Left kidney (tissue), 2 donors: ENCODE data around the gene TBXA2R. TPM values are rescaled to one million over a fixed set of nuclear protein-coding genes. Genes with fewer than 3 reads are reported as not detected.

Source experiments
- DNase-seq: peaks from one replicate; pipeline ENCODE4 v3.0.0-alpha.2; 2013
- polyA plus RNA-seq: library from polyadenylated mRNA; unstranded; fragments of 120-200 nt; gene quantifications from one replicate; pipeline ENCODE4 v1.2.1, GENCODE V29; 2013; ENCODE audit not compliant: insufficient read length

TBXA2R gene
- polyA plus RNA-seq, 1 donor, result 2.2 TPM

- no peak for DNase-seq
Measured at GRCh38 chr19:3555653-3556422, 50.8 kb downstream of the TBXA2R start.

GRCh38 chr19:3554254-3555083 lies 52.2 kb downstream of the TBXA2R start:
- DNase-seq, result no peak

GRCh38 chr19:3551792-3552095 lies 54.9 kb downstream of the TBXA2R start:
- no peak for DNase-seq

DNA sequence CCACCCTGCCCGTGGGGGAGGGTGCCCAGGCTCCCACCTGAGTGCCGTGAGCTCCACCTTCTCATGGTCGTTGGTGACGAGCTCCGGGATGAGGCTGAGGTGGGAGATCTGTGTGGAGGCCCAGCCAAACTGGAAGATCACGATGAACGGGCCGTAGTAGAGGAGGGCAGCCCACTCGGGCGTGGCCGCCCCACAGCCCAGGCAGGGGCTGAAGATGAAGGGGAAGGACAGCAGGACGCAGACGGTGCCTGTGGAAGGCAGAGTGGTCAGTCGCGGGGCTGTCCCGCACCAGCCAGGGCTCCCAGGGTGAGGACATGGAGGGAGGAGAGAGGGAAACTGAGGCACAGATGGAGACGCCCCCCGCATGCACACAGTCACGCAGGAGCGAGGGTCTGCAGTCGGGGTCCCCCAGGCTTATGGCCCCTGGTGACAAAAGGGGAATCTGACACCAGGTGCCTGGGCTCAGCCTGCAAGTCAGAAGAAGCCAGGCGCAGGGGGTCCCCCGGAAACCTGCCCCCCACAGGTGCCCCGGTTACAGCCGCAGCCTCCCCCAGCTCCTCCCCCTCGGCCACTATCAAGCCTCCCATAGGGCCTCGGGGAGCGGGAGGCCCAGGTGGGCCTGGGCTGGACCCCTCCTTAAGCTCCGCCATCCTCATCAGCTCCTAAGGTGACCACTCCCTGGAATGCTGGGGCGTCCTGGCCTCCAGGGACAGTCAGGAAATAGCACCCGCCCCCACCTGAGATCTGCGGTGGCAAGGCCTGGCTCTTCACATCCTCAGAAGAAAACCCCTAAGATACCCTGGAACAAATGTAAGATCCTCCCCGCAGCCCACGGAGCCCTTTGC lies 55.5 kb downstream of the TBXA2R start:
- DNase-seq, result no peak

DNA sequence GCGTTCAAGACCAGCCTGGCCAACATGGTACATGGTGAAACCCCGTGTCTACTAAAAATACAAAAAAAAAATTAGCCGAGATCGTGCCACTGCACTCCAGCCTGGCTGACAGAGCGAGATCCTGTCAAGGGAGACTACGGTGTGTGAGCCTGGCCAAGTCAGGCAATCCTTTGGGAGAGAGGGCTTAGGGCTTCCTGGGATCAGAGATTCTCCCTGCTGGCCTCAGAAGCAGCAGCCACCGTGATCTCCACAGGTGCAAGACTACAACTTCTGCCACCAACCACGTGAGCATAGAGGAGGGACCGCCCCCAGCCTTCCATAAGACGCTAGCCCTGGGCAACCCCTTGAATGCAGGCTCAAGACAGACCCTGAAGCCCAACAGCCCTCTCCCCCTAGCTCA lies 56.9 kb downstream of the TBXA2R start:
- no peak for DNase-seq

DNA sequence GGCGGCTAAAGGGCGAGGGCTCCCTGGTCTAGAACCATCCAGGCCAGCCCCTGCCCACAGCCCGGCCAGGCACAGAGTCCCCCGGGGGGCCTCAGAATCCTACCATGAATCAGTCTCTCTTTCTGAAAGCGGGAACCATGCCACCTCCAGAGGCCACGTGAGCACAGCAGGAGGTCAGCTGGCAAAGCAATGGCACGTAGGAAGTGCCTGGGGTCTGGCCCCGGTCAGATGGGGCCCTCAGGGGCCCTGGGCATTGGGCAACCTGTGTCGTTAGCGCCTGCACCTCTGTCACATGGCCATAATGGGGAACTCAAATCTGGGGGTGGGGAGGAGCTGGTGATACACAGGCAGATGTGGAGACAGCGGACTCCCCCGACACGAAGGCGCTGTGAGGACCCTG lies 58.1 kb downstream of the TBXA2R start:
- DNase-seq, result no peak

DNA sequence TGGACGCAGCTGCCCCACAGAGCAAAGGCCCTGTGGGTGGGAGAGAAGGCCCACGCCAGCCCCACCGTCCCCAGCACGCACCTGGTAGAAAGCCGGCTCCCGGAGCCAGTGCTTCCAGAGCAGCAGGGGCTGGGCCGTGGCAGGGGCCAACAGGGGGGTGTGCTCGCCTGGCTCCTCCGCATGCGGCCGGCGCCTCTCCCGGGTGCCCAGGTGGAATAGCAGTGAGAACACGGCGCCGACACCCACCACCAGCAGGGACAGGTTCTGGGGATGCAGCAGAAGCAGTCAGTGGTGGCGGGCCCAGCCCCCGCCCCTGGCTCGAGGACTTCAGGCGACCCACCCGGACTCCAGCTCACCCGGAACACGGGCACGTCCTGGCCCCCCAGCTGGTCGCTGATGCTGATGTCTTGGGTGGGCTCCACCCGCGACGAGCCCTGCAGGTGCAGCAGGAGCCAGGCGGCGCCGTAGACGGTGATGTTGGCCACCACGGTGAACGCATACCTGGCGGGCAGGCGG lies 58.9 kb downstream of the TBXA2R start:
- DNase-seq, result no peak

DNA sequence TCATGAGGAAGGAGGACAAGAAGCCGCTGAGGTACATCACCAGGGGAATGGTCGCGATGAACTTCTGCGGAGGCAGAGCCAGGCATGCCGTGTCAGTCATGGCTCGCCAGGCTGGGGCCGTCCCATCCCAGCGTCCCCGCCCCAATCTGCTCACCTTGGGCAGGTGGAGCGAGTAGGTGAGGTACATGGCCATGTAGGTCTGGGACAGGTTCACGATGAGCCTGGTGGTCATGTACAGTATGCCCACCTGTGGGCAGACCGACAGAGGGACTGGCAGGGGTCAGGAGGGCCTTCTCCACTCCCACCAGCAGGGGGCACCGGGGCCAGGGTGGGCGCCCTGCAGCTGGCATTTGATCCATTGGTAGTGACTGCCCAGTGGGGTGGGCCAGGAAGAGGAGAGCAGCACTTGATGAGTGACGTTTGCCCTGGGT lies 59.4 kb downstream of the TBXA2R start:
- no peak for DNase-seq

GRCh38 chr19:3546119-3546518 lies 60.6 kb downstream of the TBXA2R start:
- no peak for DNase-seq

DNA sequence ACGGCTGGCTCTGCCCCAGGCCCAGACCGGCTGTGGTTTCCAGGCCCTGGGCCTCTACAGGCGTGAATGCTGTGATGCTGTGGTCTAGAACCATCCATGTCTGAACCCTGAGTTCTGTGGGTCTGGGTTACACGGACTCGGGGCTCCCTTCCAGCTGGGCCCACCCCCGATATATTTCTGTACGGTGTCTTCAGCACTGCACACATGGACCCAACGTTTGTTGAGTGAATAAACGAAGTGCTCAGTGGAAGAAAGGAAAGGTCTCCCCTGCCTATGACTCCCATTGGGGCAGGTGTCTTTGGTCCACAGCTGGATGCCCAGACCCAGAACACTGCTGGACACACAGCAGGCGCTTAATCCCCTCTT lies 61.0 kb downstream of the TBXA2R start:
- DNase-seq, result no peak

DNA sequence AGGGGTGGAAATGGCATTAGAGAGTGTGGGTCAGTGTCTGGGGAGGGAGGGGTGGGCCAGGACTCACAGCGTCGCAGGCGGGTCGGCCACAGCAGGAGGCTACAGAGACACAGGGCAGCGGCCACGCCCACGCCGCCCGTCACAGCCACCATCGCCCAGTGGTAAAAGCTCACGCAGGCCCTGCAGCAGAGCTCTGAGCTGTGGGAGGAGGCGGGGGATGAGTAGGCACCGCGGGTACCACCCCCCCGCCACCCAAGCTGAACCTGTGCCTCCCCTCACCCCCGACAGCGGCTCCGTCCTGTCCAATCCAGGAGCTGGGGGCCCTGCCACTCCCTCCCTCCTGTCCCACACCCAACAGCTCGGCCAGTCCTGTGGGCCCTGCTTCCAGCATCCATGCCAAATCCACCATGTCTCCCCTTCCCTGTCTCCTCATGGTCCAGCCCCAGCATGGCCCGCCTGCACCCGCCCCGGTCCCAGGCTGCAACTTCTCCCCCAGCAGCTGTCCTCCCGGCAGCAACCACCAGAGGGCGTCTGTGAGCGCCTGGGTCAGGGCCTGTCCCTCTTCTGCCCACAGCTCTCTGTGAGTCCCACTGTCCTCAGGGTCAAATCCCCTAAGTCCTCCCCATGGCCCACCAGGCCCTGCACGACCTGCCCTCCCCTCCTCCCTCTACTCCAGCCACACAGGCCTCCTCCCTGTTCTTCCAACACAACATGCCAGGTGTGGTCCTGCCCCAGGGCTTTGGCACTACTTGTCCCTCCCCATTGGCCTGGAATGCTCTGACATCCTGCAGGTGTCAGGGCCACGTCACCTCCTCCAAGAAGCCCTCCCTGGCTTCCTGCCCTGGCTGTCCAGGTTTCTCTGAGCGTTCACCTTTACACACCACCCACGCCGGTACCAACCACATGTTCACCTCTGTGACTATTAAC lies 61.7 kb downstream of the TBXA2R start:
- DNase-seq, result no peak

Other genes starting within 250 kb of the TBXA2R start
- gene NFIC, start 240.3 kb downstream of the TBXA2R start, polyA plus RNA-seq, result 20.0 TPM
- 446 TPM for gene SMIM24, start 126.3 kb downstream of the TBXA2R start, polyA plus RNA-seq
- not detected for gene SMIM44, start 123.4 kb downstream of the TBXA2R start, polyA plus RNA-seq
- gene DOHH, start 106.2 kb downstream of the TBXA2R start, polyA plus RNA-seq, result 5.2 TPM
- gene FZR1, start 100.6 kb downstream of the TBXA2R start, polyA plus RNA-seq, result 46.7 TPM
- gene TEKTIP1, start 67.7 kb downstream of the TBXA2R start, polyA plus RNA-seq, result 5.1 TPM
- 55.8 TPM for gene MFSD12, start 49.3 kb downstream of the TBXA2R start, polyA plus RNA-seq
- gene HMG20B, start 33.9 kb downstream of the TBXA2R start, polyA plus RNA-seq, result 76.6 TPM
- gene GIPC3, start 21.4 kb downstream of the TBXA2R start, polyA plus RNA-seq, result 1.9 TPM
- gene CACTIN, start 19.9 kb upstream of the TBXA2R start, polyA plus RNA-seq, result 23.2 TPM
- gene PIP5K1C, start 93.6 kb upstream of the TBXA2R start, polyA plus RNA-seq, result 21.1 TPM
- 7.5 TPM for gene TJP3, start 101.5 kb upstream of the TBXA2R start, polyA plus RNA-seq
- gene APBA3, start 154.8 kb upstream of the TBXA2R start, polyA plus RNA-seq, result 16.9 TPM
- 22.6 TPM for gene MRPL54, start 155.8 kb upstream of the TBXA2R start, polyA plus RNA-seq
- gene RAX2, start 165.4 kb upstream of the TBXA2R start, polyA plus RNA-seq, result not detected
- gene MATK, start 179.5 kb upstream of the TBXA2R start, polyA plus RNA-seq, result 0.96 TPM